ENCODE measurements around the gene SPATA17.

DNA sequence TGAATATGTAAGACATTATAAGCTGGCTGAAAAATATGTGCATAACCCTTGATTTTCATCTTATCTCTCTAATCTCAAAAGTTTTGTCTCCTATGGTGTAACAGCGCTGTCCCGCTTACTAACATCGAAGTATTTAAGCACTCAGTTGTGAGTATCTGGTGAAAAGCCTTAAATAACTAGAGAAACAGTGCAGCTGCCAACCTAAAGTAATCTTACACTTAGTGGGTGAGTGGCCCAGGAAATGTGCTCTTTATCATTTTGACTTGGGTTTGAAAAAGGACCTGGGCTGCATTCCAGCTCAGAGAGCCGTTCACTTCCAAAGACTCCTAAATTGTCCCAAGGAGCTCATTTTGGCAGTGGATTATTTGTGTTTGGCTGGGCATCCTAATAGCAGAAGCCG lies 225.9 kb downstream of the SPATA17 start:
- TF ChIP-seq, protein P1, sequence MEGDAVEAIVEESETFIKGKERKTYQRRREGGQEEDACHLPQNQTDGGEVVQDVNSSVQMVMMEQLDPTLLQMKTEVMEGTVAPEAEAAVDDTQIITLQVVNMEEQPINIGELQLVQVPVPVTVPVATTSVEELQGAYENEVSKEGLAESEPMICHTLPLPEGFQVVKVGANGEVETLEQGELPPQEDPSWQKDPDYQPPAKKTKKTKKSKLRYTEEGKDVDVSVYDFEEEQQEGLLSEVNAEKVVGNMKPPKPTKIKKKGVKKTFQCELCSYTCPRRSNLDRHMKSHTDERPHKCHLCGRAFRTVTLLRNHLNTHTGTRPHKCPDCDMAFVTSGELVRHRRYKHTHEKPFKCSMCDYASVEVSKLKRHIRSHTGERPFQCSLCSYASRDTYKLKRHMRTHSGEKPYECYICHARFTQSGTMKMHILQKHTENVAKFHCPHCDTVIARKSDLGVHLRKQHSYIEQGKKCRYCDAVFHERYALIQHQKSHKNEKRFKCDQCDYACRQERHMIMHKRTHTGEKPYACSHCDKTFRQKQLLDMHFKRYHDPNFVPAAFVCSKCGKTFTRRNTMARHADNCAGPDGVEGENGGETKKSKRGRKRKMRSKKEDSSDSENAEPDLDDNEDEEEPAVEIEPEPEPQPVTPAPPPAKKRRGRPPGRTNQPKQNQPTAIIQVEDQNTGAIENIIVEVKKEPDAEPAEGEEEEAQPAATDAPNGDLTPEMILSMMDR (IDR thresholded peaks at IDR 0.05) = no peak
- TF ChIP-seq EP300 (IDR thresholded peaks at IDR 0.05) = no peak

All from stomach (tissue), 4 donors.